AG04450 (cell line): ENCODE data around the gene POMT2. TPM values are rescaled to one million over a fixed set of nuclear protein-coding genes. Genes with fewer than 3 reads are reported as not detected.
A peak's percentile ranks its signal among the peaks of the same experiment; 100 is the strongest.

Experiments used
- CTCF ChIA-PET: fragments of 300-600, 350-600 bp; formaldehyde crosslinking; extraction: SDS; loops from one replicate; lab custom pipeline; 2022; ENCODE audit warnings: antibody characterized with exemption, inconsistent platforms; lab: Charles Lee
- POLR2A ChIA-PET: fragments of 350-600 bp; formaldehyde crosslinking; extraction: SDS; loops from one replicate; lab custom pipeline; 2021; ENCODE audit warnings: antibody characterized with exemption, inconsistent platforms; lab: Yijun Ruan, JAX
- DNase-seq: peaks from one replicate; pipeline ENCODE4 v3.0.0-alpha.2; 2011; ENCODE audit warnings: low read depth, low spot score
- H3K27ac ChIP-seq: one replicate; pipeline ENCODE4 v1.5.1; 2012; ENCODE audit warnings: low read depth, low read length, control low read depth
- H3K27me3 ChIP-seq: one replicate; pipeline ENCODE4 v1.6.0; 2012; ENCODE audit warnings: low read length; ENCODE audit not compliant: control insufficient read depth, insufficient read depth
- H3K4me3 ChIP-seq: 2 replicates; pipeline ENCODE4 v1.5.1; 2011; ENCODE audit warnings: mild to moderate bottlenecking, low read depth, low read length, control low read depth
- H3K9me3 ChIP-seq: 2 replicates; pipeline ENCODE4 v1.5.1; 2012; ENCODE audit warnings: low read length; ENCODE audit not compliant: control insufficient read depth, insufficient read depth
- polyA plus RNA-seq: library from polyadenylated mRNA; depleted of rRNA; stranded (reverse); fragments of >200 nt; gene quantifications from 2 replicates; pipeline ENCODE4 v1.2.3, GENCODE V29; 2011
- TF ChIP-seq, protein P1 (sequence below): IDR thresholded peaks from 2 replicates; pipeline ENCODE4 v1.5.1; 2011; ENCODE audit warnings: low read depth, low read length, control low read depth, inconsistent platforms

Gene POMT2
- polyA plus RNA-seq, 1 experiment: 17.2 TPM

DNA sequence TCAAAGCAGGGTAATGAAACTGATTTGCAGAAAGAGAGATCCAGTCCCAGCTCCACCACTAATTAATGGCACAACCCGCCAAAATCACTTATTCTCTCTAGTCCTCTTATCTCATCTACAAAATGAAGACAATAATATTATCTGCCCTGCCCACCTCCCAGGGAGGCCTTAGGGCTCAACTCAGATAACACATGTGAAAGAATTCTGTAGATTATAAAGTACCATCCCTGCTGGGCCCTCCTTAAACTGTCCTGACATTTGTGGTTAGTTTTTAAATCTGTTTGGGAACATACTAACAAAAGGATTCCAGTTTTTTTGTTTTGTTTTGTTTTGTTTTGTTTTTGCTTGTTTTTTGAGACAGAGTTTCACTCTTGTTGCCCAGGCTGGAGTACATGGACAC, 7.3 kb downstream of the POMT2 start:
- Histone ChIP-seq H3K27ac (peak overlapping the region; percentile 24), H3K27me3 (no peaks in the 10 kb centered on the region), H3K4me3 (no peak overlapping the region), H3K9me3 (no peaks in the 10 kb centered on the region)
- DNase-seq: no peak
- POLR2A ChIA-PET: no interaction called here
- TF ChIP-seq, protein P1, sequence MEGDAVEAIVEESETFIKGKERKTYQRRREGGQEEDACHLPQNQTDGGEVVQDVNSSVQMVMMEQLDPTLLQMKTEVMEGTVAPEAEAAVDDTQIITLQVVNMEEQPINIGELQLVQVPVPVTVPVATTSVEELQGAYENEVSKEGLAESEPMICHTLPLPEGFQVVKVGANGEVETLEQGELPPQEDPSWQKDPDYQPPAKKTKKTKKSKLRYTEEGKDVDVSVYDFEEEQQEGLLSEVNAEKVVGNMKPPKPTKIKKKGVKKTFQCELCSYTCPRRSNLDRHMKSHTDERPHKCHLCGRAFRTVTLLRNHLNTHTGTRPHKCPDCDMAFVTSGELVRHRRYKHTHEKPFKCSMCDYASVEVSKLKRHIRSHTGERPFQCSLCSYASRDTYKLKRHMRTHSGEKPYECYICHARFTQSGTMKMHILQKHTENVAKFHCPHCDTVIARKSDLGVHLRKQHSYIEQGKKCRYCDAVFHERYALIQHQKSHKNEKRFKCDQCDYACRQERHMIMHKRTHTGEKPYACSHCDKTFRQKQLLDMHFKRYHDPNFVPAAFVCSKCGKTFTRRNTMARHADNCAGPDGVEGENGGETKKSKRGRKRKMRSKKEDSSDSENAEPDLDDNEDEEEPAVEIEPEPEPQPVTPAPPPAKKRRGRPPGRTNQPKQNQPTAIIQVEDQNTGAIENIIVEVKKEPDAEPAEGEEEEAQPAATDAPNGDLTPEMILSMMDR: no peak
- CTCF ChIA-PET: interaction anchor here (1.4 to 6.6 kb wide), 4 partner anchors 9 to 439 kb away, joined by 3 to 305 read pairs (median 53); partner anchors contain the start of gene SAMD15

- Histone ChIP-seq H3K27ac (no peak overlapping the region), H3K4me3 (no peak overlapping the region), H3K27me3 (no peaks in the 10 kb centered on the region), H3K9me3 (no peaks in the 10 kb centered on the region)
- no peak for DNase-seq
- POLR2A ChIA-PET: no interaction called here
- CTCF ChIA-PET: interaction anchor here (6.6 kb wide), 1 partner anchor 7 kb away, joined by 305 read pairs; no protein-coding TSS in a partner anchor
- TF ChIP-seq, protein P1: no peak
These were observed 9.5 kb downstream of the POMT2 start for GRCh38 chr14:77311217-77311616.

GRCh38 chr14:77310026-77310425, 10.7 kb downstream of the POMT2 start:
- TF ChIP-seq, protein P1: no peak
- ChIA-PET POLR2A (no interaction called here), CTCF (interaction anchor here (1.0 kb wide), 1 partner anchor 437 kb away, joined by 3 read pairs; no protein-coding TSS in a partner anchor)
- Histone ChIP-seq H3K27ac (no peak overlapping the region), H3K9me3 (no peaks in the 10 kb centered on the region), H3K27me3 (no peaks in the 10 kb centered on the region), H3K4me3 (no peak overlapping the region)
- no peak for DNase-seq

DNA sequence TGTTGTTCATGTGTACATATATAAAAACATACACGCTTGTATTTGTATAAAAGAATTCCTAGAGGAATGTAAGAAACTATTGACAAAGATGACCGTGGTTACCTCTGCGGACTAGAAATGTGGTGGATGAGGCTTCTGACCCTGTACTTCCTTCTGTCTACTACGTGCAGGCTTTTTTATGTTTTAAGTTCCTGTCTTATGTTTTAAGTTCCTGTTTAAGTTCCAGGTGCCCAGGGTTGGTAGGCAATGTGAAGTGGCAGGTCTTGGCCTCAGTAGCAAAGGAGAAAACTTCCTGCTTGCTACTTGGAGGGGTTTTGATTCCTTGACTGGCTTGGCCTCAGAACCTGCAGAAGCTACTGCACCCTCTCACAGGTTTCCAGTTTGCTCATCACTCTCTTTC, 11.6 kb downstream of the POMT2 start:
- TF ChIP-seq, protein P1: no peak
- Histone ChIP-seq H3K27ac (no peak overlapping the region), H3K4me3 (no peak overlapping the region), H3K9me3 (no peaks in the 10 kb centered on the region), H3K27me3 (no peaks in the 10 kb centered on the region)
- no peak for DNase-seq
- POLR2A ChIA-PET: no interaction called here
- CTCF ChIA-PET: no interaction called here

DNA sequence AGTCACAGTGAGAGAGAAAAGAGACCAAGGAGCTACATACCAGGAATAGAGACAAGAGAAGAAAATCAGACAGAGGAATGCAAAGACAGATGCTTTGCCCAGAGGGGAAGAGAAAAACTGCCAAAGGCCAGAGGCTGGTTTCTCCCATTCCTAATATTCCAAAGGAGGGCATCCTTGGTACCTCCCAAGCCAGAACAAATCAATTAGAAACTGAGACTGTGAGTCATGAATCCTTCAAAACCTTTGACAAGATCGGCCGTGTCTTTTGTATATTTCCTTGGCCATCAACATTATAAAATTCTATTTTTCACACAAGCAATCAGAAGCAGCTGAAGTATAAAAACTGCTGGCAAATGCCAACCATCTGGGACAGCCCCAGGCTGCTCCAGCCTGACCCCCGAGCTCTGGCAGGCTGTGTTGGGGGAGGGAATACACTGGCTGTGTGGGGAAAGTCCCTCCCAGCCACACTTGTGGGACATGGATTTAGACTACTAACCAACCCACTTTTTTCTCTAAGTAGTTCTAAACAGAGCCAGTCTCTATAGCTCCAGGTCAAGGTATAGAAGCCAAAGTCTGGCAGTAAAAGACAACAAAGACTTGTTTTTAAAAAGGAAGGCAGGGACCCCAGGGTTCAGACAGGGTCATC, 13.7 kb downstream of the POMT2 start:
- ChIA-PET CTCF (interaction anchor here (0.5 to 8.3 kb wide), 4 partner anchors 7 to 244 kb away, joined by 3 to 305 read pairs (median 4); no protein-coding TSS in a partner anchor), POLR2A (interaction anchor here (0.7 kb wide), 1 partner anchor 9 kb away, joined by 3 read pairs; no protein-coding TSS in a partner anchor)
- TF ChIP-seq, protein P1: no peak
- Histone ChIP-seq H3K27me3 (no peaks in the 10 kb centered on the region), H3K9me3 (no peaks in the 10 kb centered on the region), H3K4me3 (no peak overlapping the region), H3K27ac (no peak overlapping the region)
- no peak for DNase-seq
